NCI-H82 treated with DMSO at 0.1 percent for 48 hours (cell line): ENCODE results near the gene FBLN1.
A peak's percentile ranks its signal among the peaks of the same experiment; 100 is the strongest.
"Not testable (repeated sequence)": the region's sequence is repeated elsewhere in the genome, so short reads cannot be mapped to it uniquely, and the experiment has no call there.

ENCODE experiments used
- DNase-seq: peaks from one replicate; lab custom pipeline; 2025; ENCODE audit not compliant: unreplicated experiment; lab: John Stamatoyannopoulos, UW

FBLN1 gene

DNA sequence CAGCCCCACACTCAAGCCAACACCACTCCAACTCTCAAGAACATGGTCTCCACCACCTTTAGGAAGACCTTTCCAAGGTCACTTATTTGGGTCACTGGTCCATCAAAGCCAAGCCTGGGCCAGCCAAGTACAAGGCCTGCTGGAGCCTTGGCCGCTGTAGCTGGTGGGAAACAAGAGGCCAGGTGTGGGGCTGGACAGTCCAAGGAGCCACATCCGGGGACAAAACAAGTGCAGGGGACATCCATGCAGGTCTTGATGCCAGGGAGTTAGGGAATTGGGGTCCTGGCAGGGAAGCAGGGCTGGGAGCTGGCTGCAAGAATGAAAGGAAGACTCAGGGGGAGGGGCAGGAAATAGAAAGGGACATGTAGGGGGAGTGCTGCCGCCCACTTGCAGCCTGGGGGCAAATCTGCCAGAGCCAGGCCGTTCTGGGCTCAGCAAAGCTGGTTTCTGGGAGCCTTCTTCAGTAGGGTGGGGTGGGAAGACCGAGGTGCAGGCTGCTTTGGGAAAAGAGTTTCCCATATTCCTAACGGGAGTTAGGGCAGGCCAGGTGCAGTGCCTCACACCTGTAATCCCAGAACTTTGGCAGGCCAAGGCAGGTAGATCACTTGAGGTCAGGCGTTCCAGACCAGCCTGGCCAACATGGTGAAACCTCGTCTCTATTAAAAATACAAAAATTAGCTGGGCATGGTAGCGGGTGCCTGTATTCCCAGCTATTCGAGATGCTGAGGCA is 99.5 kb downstream of the FBLN1 start:
- DNase-seq: no peak

DNA sequence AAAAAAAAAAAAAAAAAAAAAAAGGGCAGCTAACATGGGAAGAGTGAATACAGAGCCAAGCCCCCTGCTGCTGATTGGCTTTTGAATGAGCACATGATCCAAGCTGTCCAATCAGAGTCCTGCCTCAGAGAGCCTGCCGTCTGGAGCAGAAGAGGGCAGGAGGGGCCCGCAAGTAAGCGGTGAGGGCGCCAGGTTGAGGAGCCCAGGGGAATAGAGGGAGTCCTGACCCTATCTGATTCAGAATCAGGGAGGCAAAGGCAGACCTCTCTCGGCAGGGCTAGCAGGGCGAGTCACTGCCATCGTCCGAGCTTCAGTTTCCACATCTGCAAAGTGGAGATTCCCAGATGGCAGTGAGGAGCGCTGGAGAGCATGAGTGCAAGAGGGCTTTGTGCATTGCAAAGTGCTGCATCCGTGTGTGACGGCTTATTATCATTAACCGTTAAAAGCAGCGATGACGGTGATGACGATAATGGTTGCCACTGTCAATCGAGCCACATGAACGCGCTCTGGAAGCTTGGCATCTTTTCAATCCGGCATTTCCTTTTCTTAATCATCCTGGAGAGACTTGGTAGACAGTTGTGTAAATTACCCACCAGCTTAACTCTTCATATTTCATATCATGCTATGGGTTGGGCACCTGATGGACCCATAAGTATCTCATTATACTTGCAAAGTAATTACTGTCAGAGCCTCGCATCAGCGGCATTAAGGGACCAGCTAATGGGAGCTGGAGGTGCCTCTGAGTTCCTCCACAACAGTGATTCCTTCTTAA is 100.3 kb downstream of the FBLN1 start:
- no peak for DNase-seq

DNA sequence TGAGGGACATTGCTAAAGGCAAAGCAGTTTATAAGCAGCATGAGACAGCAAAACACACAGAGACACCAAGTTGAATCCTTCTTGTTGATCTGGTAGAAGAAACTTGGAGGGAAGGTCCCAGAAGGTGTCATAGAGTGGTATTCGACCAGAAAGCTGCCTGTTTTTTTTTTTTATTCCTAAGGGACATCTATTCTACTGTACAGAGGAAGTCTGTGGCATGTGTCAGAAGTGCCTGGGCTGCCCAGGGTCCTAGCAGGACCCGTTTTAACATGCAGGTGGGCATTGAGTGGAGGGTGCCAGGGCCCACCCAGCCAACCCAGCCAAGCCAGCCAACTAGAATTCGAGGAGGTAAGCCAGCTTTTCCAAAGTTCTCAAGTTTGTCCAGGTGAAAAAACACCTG is 100.9 kb downstream of the FBLN1 start:
- no peak for DNase-seq

DNA sequence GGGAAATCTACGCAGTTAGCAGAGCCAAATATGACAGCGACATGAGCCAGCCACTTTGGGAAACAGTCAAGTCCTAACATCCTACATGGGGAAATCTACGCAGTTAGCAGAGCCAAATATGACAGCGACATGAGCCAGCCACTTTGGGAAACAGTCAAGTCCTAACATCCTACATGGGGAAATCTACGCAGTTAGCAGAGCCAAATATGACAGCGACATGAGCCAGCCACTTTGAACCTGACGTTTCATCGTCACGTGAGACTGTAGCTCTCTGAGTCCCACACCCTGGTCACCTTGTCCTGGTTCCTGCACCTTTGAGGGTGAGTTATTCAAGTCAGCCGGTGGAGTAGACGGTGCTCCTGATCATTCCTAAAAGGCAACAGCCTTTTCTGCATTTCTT is 105.4 kb downstream of the FBLN1 start:
- not testable (repeated sequence) for DNase-seq

DNA sequence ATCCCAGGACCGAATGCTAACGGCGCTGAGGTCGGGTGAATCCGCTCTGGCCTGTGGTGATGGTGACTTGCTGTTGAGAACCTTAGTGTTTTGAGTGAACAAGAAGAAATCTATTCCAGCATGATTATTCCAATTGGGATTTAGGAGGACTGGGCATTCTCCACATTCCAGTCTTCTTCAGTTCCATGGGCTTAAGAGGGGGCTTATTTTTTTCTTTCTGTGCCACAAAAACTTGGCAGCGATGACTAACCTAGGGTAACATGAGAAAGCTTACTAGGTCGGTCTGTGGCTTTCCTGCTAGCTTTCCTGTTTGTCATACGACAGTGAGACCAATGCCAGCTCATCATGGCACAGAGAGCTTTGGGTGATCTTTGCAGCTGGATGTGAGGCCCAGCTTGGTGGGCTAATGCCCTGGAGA is 106.1 kb downstream of the FBLN1 start:
- DNase-seq: no peak

DNA sequence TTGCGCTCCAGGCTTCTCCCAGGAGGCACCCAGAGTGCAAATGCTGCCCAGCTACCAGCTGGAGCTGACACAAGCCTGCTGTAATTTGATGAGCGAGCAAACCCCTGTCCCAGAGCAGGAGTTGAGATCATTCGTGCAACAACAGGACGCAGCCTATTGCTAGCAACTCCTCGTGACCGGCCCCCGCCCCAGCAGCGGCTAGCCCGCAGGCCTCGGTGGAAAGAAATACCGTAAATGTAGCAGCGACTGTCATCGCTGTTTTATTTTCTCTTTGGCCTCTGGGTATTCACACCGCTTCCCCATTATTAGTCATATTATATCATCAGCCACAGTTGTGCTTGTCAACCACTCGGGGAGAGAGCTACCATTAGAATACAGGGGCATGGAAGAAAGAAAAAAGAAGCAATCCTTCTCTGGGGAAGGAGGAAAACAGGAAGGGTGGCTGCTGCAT is 109.8 kb downstream of the FBLN1 start:
- DNase-seq: no peak

- no peak for DNase-seq
These were observed 110.3 kb downstream of the FBLN1 start for GRCh38 chr22:45612940-45613339.

GRCh38 chr22:45615364-45615763 is 112.7 kb downstream of the FBLN1 start:
- DNase-seq: no peak

GRCh38 chr22:45616432-45616831 is 113.7 kb downstream of the FBLN1 start:
- no peak for DNase-seq

- DNase-seq: no peak
These were observed 115.3 kb downstream of the FBLN1 start for GRCh38 chr22:45617948-45618347.

DNA sequence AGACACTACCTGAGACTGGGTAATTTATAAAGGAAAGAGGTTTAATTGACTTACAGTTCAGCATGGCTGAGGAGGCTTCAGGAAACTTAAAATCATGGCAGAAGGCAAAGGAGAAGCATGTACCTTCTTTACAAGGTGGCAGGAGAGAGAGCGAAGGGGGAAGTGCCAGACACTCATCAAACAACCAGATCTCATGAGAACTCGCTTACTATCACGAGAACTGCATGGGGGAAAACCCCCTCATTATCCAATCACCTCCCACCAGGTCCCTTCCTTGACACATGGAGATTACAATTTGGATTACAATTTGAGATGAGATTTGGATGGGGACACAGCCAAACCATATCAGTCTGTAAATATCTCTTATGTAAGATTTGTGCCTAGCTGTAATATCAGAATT is 118.0 kb downstream of the FBLN1 start:
- DNase-seq: no peak

GRCh38 chr22:45621836-45622600 is 119.3 kb downstream of the FBLN1 start:
- DNase-seq: no peak

DNA sequence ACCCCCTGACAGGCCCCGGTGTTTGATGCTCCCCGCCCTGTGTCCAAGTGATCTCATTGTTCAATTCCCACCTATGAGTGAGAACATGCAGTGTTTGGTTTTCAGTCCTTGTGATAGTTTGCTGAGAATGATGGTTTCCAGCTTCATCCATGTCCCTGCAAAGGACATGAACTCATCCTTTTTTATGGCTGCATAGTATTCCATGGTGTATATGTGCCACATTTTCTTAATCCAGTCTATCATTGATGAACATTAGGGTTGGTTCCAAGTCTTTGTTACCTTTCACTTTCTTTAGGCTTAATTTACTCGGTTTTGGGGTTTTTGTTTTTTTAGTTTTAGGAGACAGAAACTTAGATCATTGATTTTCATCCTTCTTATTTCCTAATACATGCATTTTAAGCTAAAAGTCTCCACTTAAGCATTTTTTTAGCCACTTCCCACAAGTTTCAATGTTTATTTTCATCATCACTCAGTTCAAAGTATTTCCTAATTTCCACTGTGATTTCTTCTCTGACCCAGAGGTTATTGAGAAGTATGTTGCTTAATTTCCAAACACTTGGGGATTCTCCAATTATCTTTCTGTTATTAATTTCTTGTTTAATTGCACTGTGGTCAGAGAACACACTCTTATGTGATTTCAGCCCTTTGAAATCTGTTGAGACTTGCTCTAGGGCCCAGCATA is 120.9 kb downstream of the FBLN1 start:
- DNase-seq: not testable (repeated sequence)

GRCh38 chr22:45626198-45626651 is 123.5 kb downstream of the FBLN1 start:
- DNase-seq: no peak

GRCh38 chr22:45627489-45628233 is 125.0 kb downstream of the FBLN1 start:
- DNase-seq: no peak

DNA sequence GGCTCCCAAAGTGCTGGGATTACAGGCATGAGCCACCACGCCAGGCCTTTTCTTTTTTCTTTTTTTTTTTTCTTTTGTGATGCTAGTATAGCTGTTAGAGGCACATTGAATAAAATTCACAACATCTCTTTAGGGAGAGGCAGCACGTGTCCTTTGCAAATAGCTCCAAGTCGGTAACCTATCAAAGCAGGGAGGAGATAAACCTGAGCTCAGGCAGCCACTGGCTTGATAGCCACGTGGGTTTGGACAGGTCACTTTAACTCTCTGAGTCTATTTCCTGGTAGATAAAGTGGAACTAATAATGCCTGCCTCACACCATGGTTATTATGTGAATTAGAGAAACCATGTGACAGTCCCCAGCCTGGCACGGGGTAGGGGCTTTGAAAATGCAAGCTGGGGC is 125.8 kb downstream of the FBLN1 start:
- no peak for DNase-seq

- DNase-seq: peak; percentile 72
These were observed 126.9 kb downstream of the FBLN1 start for GRCh38 chr22:45629469-45630089.

DNA sequence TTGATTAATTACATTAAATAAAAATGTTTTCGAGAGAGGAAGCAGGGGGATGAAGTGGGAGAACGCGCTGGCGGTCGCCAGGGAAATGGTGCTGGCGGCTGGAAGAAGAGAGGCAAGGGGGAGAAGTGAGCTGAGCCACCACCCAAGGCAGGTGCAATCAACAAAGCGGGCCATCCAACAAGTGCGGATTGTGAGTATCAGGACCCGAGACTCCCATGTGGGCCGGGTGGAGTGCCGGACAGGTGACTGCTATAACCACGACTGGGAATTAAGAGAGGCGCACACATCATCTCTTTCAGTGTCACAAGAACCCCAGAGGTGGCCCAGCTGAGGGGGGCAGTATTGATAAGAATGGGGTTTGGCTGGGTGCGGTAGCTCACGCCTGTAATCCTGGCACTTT is 127.8 kb downstream of the FBLN1 start:
- no peak for DNase-seq

GRCh38 chr22:45631140-45631840 is 128.6 kb downstream of the FBLN1 start:
- DNase-seq: no peak
